Measurements from ENCODE around the gene DSCAM.

Gene DSCAM

GRCh38 chr21:40662889-40663288 lies 184.1 kb downstream of the DSCAM start:
- DNase-seq (ENCODE audit: low read depth in 2 of 2), result no peak

- no peak for DNase-seq (ENCODE audit: low read depth in 2 of 2)
Observed at GRCh38 chr21:40660461-40660860, 186.5 kb downstream of the DSCAM start.

- no peak for DNase-seq (ENCODE audit: low read depth in 2 of 2)
Observed at GRCh38 chr21:40658311-40658710, 188.6 kb downstream of the DSCAM start.

GRCh38 chr21:40652436-40652835 lies 194.5 kb downstream of the DSCAM start:
- no peak for DNase-seq (ENCODE audit: low read depth in 2 of 2)

- DNase-seq (ENCODE audit: low read depth in 2 of 2), result no peak
Observed at GRCh38 chr21:40647706-40648105, 199.3 kb downstream of the DSCAM start.

- DNase-seq (ENCODE audit: low read depth in 2 of 2), result no peak
Observed at GRCh38 chr21:40646651-40647050, 200.3 kb downstream of the DSCAM start.

GRCh38 chr21:40641042-40641441 lies 205.9 kb downstream of the DSCAM start:
- DNase-seq (ENCODE audit: low read depth in 2 of 2), result no peak

GRCh38 chr21:40640266-40640789 lies 206.6 kb downstream of the DSCAM start:
- no peak for DNase-seq (ENCODE audit: low read depth in 2 of 2)

GRCh38 chr21:40639616-40640194 lies 207.3 kb downstream of the DSCAM start:
- DNase-seq (ENCODE audit: low read depth in 2 of 2), result no peak

- no peak for DNase-seq (ENCODE audit: low read depth in 2 of 2)
Observed at GRCh38 chr21:40638466-40639251, 208.3 kb downstream of the DSCAM start.

- no peak for DNase-seq (ENCODE audit: low read depth in 2 of 2)
Observed at GRCh38 chr21:40636026-40636425, 210.9 kb downstream of the DSCAM start.

- DNase-seq (ENCODE audit: low read depth in 2 of 2), result no peak
Observed at GRCh38 chr21:40635391-40635790, 211.6 kb downstream of the DSCAM start.

GRCh38 chr21:40634141-40634540 lies 212.8 kb downstream of the DSCAM start:
- no peak for DNase-seq (ENCODE audit: low read depth in 2 of 2)

- DNase-seq (ENCODE audit: low read depth in 2 of 2), result no peak
Observed at GRCh38 chr21:40633048-40633447, 213.9 kb downstream of the DSCAM start.

GRCh38 chr21:40631211-40631610 lies 215.7 kb downstream of the DSCAM start:
- no peak for DNase-seq (ENCODE audit: low read depth in 2 of 2)

- no peak for DNase-seq (ENCODE audit: low read depth in 2 of 2)
Observed at GRCh38 chr21:40625991-40626390, 221.0 kb downstream of the DSCAM start.

- no peak for DNase-seq (ENCODE audit: low read depth in 2 of 2)
Observed at GRCh38 chr21:40623528-40623927, 223.4 kb downstream of the DSCAM start.

- DNase-seq (ENCODE audit: low read depth in 2 of 2), result no peak
Observed at GRCh38 chr21:40622531-40622930, 224.4 kb downstream of the DSCAM start.

- no peak for DNase-seq (ENCODE audit: low read depth in 2 of 2)
Observed at GRCh38 chr21:40620386-40621145, 226.4 kb downstream of the DSCAM start.

- no peak for DNase-seq (ENCODE audit: low read depth in 2 of 2)
Observed at GRCh38 chr21:40618191-40618973, 228.6 kb downstream of the DSCAM start.

GRCh38 chr21:40616377-40616704 lies 230.6 kb downstream of the DSCAM start:
- DNase-seq (ENCODE audit: low read depth in 2 of 2), result no peak
